IPS DF 4.7 (cell line): ENCODE measurements around the gene ST6GAL2.

Source experiments
- DNase-seq: peaks from one replicate; pipeline ENCODE4 v3.0.0-alpha.2; 2013; ENCODE audit warnings: low spot score; ENCODE audit errors: extremely low read depth

Gene ST6GAL2

GRCh38 chr2:106828119-106828518 is 57.8 kb downstream of the ST6GAL2 start:
- no peak for DNase-seq

- no peak for DNase-seq
Measured at GRCh38 chr2:106827158-106827557, 58.8 kb downstream of the ST6GAL2 start.

- DNase-seq: no peak
Measured at GRCh38 chr2:106825161-106825560, 60.8 kb downstream of the ST6GAL2 start.

GRCh38 chr2:106816974-106817373 is 69.0 kb downstream of the ST6GAL2 start:
- DNase-seq: no peak

- DNase-seq: no peak
Measured at GRCh38 chr2:106812841-106813240, 73.1 kb downstream of the ST6GAL2 start.

- no peak for DNase-seq
Measured at GRCh38 chr2:106812383-106812782, 73.6 kb downstream of the ST6GAL2 start.

- DNase-seq: no peak
Measured at GRCh38 chr2:106805716-106806115, 80.3 kb downstream of the ST6GAL2 start.

GRCh38 chr2:106804161-106804560 is 81.8 kb downstream of the ST6GAL2 start:
- DNase-seq: no peak

- peak; percentile 14 for DNase-seq
Measured at GRCh38 chr2:106800976-106801655, 84.9 kb downstream of the ST6GAL2 start.

- no peak for DNase-seq
Measured at GRCh38 chr2:106800180-106800579, 85.8 kb downstream of the ST6GAL2 start.

- DNase-seq: no peak
Measured at GRCh38 chr2:106798826-106799552, 87.0 kb downstream of the ST6GAL2 start.

GRCh38 chr2:106797494-106797893 is 88.5 kb downstream of the ST6GAL2 start:
- no peak for DNase-seq

- no peak for DNase-seq
Measured at GRCh38 chr2:106792671-106793070, 93.3 kb downstream of the ST6GAL2 start.

- peak; percentile 33 for DNase-seq
Measured at GRCh38 chr2:106789185-106789584, 96.8 kb downstream of the ST6GAL2 start.

GRCh38 chr2:106782681-106783080 is 103.3 kb downstream of the ST6GAL2 start:
- no peak for DNase-seq

- no peak for DNase-seq
Measured at GRCh38 chr2:106781196-106781595, 104.8 kb downstream of the ST6GAL2 start.

- DNase-seq: no peak
Measured at GRCh38 chr2:106771811-106772210, 114.2 kb downstream of the ST6GAL2 start.

GRCh38 chr2:106770986-106771385 is 115.0 kb downstream of the ST6GAL2 start:
- DNase-seq: no peak

GRCh38 chr2:106764614-106765013 is 121.4 kb downstream of the ST6GAL2 start:
- DNase-seq: no peak

- DNase-seq: no peak
Measured at GRCh38 chr2:106759966-106760365, 126.0 kb downstream of the ST6GAL2 start.

GRCh38 chr2:106758901-106759497 is 127.0 kb downstream of the ST6GAL2 start:
- DNase-seq: no peak
